GM18909 (cell line): ENCODE data around the gene SLC4A1.
A peak's percentile ranks its signal among the peaks of the same experiment; 100 is the strongest.

Experiments used
- ATAC-seq: cut with Tn5 transposase; IDR thresholded peaks from one replicate; pipeline ENCODE4 v1.9.1; 2021; ENCODE audit warnings: mild to moderate bottlenecking; ENCODE audit not compliant: unreplicated experiment, poor library complexity

The SLC4A1 gene

GRCh38 chr17:44209786-44210341, 58.1 kb downstream of the SLC4A1 start:
- no peak for ATAC-seq

GRCh38 chr17:44207743-44208142, 60.2 kb downstream of the SLC4A1 start:
- ATAC-seq = no peak

DNA sequence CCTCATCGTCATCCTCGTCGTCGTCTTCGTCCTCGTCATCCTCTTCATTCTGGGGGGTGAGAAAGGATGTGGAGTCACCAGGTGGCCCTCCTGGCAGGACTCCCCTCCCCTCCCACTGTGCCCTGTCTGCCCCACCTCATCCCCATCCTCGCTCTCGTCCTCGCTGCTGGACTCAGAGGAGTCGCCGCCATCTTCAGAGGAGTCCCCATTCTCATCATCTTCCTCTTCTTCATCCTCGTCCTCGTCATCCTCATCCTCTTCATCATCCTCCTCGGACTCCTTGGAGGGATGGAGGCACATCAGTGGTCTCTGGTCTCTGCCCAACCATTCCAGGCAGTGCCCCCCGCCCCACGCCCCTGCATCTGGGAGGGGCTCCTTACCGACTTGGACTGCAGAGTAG, 60.6 kb downstream of the SLC4A1 start:
- ATAC-seq = no peak

DNA sequence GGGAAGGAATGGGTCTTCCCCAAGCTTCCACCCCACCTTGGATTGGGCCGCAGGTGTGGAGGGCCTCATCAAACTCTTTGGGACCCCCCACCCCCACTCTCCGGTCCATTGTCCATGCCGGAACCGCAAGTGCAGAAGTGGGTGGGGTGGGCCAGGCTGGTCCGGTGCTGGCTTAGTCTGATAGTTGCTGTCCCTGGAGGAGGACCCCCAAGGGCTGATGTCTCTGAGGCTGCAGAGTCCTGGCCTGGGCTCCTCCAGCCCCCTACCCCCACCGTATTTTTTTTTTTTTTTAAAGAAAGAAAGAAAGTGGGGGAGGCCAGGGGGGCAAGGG, 61.1 kb downstream of the SLC4A1 start:
- ATAC-seq = no peak

- no peak for ATAC-seq
These were observed 61.7 kb downstream of the SLC4A1 start for GRCh38 chr17:44205962-44206824.

DNA sequence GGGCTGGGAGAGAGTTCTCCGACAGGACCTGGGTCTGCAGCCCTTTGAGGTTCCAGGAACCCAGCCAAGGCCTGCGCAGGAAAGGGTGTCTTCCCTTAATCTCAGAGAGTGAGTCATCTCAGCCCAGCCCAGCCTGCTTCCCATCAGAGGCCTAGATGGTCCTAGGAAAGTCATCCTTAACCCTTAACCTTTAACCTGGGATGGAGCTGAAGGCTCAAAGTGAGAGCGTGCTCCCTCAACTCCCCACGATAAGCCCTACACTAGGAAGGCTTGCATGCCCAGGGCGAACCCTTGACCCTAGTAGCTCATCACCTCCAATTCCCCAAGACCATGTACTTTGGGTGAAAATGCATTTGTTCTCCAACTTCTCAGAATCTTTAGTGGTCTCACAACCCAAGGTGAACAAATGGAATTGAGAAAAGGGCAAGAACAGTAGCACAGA, 63.5 kb downstream of the SLC4A1 start:
- ATAC-seq = no peak

DNA sequence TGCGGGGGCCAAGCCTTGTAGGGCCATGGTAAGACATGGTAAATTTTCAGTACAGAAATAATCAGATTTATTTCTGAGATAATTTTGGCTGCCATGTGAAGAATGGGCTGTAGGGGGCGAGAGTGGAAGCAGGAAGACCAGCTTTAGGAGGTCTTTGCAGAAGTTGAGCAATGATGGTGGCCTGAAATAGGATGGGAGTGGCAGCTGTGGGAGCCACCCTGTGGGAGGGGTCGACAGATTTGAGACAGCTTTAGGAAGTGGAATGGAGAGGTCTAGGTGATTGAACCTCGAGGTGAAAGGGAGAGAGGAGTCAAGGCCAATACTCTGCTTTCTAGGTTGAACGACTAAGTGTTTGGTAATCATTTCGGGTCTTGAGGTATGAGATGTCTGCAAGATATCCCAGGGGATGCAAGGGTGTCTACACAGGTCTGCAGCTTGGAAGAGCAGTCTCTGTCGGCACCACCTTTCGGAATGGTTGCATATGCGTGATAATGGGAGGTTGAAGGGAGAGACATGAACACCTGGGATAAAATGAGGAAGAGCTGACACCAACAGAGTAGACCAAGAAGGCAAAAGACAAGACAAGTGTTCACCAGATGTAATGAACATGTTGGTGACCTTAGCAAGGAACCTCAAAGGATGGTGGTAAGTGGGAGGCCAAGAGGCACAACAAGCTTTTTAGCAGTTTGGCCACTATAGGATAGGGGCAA, 64.0 kb downstream of the SLC4A1 start:
- ATAC-seq = no peak

- no peak for ATAC-seq
These were observed 65.2 kb downstream of the SLC4A1 start for GRCh38 chr17:44202756-44203155.

DNA sequence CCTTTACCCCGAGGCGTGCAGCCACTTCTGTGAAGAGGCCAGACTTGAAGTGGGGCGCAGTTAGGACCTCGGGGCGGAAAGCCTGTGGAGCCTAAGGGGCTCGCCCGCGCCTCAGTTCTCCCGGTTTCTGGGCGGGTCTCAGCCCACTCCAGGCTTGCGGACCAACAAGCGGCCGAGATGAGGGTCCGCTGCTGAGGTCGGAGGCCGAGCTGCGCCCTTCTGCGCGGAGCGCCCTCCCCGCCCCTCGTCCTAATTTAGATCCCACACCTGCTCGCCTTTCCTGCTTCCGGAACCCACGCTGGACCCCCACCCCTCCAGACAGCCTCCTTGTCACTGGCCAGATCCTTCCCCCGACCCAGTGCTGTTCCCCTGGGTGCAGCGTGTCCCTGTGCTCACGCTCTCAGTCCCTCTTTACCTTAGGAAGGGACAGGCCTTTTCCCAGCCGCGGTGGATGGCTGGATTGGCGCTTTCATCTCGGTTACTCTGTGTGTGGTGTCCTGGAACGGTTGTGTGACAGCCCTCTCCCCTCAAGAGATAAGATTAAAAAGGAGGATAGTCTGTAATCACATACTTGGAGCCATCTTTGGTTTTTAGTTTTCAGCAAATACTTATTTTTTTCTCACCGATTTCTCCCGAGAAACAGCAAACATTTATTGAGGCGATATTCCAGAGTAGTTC, 67.3 kb downstream of the SLC4A1 start:
- no peak for ATAC-seq

- peak; percentile 70 for ATAC-seq
These were observed 68.1 kb downstream of the SLC4A1 start, which contains the start of gene ATXN7L3 for GRCh38 chr17:44199553-44200477. TSS of gene ATXN7L3 (minus strand) at chr17:44199884. CDS start at chr17:44198070, 1,814 bp downstream.

DNA sequence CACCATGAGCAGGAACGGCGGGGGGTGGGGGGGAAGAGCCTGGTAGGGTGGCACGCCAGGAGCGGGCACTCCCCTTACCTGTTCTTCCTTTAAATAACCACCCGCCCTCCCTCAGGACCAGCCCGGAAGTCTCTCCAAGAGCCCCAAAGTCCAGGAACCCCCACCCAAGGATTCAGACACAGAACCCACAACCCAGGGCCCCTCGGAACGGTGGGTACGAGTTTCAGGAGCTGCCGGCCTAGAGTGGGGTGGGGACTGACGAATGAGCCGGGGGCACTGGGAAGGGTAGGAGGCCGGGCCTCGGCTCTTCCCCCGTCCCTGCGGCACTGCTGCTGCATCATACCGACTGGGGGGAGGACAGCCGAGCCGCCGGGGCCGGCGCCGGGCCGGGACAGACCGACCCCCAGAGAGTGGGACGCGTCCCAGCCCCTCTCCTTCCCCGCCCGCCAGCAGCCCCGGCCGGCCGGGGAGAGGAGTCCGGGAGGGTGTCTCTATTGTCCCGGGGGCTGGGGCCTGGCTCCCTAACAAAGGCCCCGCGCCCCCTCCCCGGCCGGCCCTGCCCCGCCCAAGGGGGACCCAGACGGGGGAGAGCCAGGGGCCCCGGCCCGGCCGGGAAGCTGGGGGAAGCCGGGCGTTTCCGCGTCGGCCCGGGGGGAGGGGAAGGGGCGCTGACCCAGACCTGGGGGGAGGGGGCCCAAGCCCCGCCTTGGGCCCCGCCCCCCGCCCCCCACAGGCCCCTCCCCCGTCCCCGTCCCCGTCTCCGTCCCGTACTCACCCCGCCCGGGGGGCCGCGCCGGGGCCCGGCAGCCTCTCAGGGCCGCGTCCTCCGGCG, 69.0 kb downstream of the SLC4A1 start:
- peak; percentile 23 for ATAC-seq
